ENCODE measurements around the gene SMIM5. TPM values are rescaled to one million over a fixed set of nuclear protein-coding genes. Genes with fewer than 3 reads are reported as not detected.

Gene SMIM5
- total RNA-seq, 1 donor from 2014 or later, result 14.0 TPM

DNA sequence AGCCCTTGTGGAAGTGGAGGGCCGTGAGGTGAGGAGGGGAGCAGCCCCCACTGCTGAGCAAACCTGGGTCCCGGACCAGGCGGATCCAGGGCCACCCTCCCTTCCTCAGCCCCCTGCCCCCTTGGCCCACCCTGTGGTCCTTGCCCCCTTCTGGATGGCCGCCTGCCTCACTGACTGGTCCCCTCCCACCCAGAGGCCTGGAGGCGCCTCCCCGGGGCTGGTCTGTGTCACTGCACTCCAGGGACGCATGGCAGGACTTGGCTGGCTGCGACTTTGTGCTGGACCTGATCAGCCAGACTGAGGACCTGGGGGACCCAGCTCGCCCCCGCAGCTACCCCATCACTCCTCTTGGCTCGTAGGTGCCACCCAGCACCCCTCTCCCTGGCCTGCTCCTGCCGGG lies 19.2 kb upstream of the SMIM5 start:
- intact Hi-C loops (cut with micrococcal nuclease), result no loop called here

DNA sequence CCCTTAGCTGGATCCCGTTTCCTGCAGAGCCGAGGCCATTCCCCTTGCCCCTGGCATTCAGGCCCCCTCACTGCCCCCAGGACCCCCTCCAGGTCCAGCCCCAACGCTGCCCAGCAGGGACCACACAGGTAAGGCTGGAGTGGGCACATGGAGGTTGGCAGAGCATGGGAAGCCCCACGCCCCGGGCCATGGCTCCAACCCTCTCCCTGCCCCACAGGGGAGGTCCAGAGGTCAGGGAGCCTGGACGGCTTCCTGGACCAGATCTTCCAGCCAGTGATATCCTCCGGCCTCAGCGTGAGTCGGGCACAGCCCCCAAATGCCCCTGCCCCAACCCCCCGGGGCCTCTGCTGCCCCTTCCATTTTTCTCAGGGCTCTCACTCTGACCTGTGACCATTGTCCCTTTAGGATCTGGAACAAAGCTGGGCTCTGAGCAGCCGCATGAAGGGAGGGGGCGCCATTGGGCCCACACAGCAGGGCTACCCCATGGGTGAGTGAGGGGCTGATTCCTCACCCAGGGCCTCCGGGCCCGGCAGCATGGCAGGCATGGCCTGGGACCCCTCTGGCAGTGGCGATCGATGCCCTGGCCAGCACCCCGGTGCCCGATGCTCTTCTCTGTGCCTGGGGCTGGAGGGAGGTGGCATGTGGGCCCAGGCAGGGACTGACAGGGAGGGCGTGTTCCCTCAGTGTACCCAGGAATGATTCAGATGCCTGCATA lies 18.5 kb upstream of the SMIM5 start:
- Histone ChIP-seq H3K27ac (replicated peaks) (no peak overlapping the region), H3K27me3 (ENCODE audit: low read depth) (no peaks in the 10 kb centered on the region), H3K4me3 (no peak overlapping the region), H3K4me1 (no peaks in the 10 kb centered on the region), H3K36me3 (peaks cover 74% of the 10 kb centered on the region), H3K9me3 (replicated peaks) (no peaks in the 10 kb centered on the region)
- DNase-seq, result no peak
- intact Hi-C loops (cut with micrococcal nuclease), result no loop called here
- TF ChIP-seq, protein P1, sequence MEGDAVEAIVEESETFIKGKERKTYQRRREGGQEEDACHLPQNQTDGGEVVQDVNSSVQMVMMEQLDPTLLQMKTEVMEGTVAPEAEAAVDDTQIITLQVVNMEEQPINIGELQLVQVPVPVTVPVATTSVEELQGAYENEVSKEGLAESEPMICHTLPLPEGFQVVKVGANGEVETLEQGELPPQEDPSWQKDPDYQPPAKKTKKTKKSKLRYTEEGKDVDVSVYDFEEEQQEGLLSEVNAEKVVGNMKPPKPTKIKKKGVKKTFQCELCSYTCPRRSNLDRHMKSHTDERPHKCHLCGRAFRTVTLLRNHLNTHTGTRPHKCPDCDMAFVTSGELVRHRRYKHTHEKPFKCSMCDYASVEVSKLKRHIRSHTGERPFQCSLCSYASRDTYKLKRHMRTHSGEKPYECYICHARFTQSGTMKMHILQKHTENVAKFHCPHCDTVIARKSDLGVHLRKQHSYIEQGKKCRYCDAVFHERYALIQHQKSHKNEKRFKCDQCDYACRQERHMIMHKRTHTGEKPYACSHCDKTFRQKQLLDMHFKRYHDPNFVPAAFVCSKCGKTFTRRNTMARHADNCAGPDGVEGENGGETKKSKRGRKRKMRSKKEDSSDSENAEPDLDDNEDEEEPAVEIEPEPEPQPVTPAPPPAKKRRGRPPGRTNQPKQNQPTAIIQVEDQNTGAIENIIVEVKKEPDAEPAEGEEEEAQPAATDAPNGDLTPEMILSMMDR (IDR thresholded peaks at IDR 0.05; ENCODE audit: borderline replicate concordance), result no peak

More for the DNA sequence above, 19.2 kb upstream of the SMIM5 start:
- no peaks in the 10 kb centered on the region for H3K4me1 ChIP-seq
- no peaks in the 10 kb centered on the region for H3K9me3 ChIP-seq (replicated peaks)
- no peaks in the 10 kb centered on the region for H3K27me3 ChIP-seq (ENCODE audit: low read depth)
- no peak overlapping the region for H3K27ac ChIP-seq (replicated peaks)
- no peak for DNase-seq
- peaks cover 68% of the 10 kb centered on the region for H3K36me3 ChIP-seq
- no peak overlapping the region for H3K4me3 ChIP-seq
- TF ChIP-seq, protein P1 (IDR thresholded peaks at IDR 0.05; ENCODE audit: borderline replicate concordance), result no peak

DNA sequence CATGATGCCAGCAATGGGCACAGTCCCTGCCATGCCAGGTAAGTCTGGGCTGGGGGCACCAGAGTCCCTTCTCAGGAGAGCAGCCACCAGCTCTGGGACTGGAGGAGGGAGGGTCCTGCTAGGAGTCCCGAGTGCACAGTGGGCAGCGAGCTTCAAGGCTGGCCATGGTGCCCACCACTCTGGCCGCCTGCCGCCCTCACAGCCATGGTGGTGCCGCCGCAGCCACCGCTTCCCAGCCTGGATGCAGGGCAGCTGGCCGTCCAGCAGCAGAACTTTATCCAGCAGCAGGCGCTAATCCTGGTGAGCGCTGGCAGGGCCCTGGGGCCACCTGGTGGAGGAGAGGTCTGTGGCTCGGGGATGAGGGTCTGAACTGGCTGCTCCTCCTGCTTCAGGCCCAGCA lies 17.9 kb upstream of the SMIM5 start:
- H3K36me3 ChIP-seq, result peaks cover 80% of the 10 kb centered on the region
- no peak for DNase-seq
- H3K9me3 ChIP-seq (replicated peaks), result no peaks in the 10 kb centered on the region

DNA sequence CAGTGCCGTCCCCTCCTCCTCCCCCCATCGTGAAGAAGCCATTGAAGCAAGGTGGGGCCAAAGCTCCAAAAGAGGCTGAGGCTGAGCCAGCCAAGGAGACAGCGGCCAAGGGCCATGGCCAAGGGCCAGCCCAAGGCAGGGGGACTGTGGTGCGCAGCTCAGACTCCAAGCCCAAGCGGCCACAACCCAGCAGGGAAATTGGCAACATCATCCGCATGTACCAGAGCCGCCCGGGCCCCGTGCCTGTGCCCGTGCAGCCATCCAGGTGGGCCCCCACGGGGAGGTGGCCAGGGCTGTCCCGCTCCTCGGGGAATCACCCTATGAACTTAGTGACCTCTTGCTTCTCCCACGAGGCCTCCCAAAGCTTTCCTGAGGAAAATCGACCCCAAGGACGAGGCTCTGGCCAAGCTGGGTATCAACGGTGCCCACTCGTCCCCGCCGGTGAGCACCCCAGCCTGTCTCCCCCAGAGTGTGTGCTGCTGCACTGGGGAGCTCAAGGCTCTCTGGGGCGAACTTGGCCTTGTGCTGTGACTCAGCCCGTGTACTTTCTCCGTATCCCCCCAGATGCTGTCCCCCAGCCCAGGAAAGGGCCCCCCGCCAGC lies 16.6 kb upstream of the SMIM5 start:
- no peaks in the 10 kb centered on the region for H3K4me1 ChIP-seq
- intact Hi-C loops (cut with micrococcal nuclease), result no loop called here
- H3K36me3 ChIP-seq, result peaks cover 87% of the 10 kb centered on the region
- no peak overlapping the region for H3K27ac ChIP-seq (replicated peaks)
- TF ChIP-seq, protein P1 (IDR thresholded peaks at IDR 0.05; ENCODE audit: borderline replicate concordance), result no peak
- no peak overlapping the region for H3K4me3 ChIP-seq
- no peaks in the 10 kb centered on the region for H3K27me3 ChIP-seq (ENCODE audit: low read depth)
- no peaks in the 10 kb centered on the region for H3K9me3 ChIP-seq (replicated peaks)
- DNase-seq, result no peak

More for the DNA sequence above, 17.9 kb upstream of the SMIM5 start:
- TF ChIP-seq, protein P1 (IDR thresholded peaks at IDR 0.05; ENCODE audit: borderline replicate concordance), result no peak
- H3K27me3 ChIP-seq (ENCODE audit: low read depth), result no peaks in the 10 kb centered on the region
- H3K4me3 ChIP-seq, result no peak overlapping the region
- no peak overlapping the region for H3K27ac ChIP-seq (replicated peaks)
- intact Hi-C loops (cut with micrococcal nuclease), result no loop called here
- H3K4me1 ChIP-seq, result no peaks in the 10 kb centered on the region

DNA sequence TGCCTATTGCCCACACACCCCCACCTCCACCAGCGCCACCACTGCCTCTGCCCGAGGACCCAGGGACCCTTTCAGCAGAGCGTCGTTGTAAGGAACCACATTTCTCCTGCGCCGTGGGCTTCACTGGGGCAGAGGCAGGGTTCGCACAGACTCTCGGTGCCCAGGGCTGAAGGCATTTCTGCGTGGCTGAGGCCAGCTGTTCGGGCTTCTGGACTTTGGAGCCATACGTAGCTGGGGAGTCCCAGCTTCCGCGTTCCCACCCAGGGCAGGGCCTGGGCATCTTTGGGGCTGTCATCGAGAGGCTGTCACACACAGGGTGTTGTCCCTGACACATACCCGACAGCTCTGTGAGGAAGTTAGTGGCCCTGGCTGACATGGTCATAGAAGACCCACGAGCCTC lies 16.0 kb upstream of the SMIM5 start:
- intact Hi-C loops (cut with micrococcal nuclease), result no loop called here
- H3K4me3 ChIP-seq, result no peak overlapping the region
- H3K27me3 ChIP-seq (ENCODE audit: low read depth), result no peaks in the 10 kb centered on the region
- H3K27ac ChIP-seq (replicated peaks), result no peak overlapping the region
- peaks cover 85% of the 10 kb centered on the region for H3K36me3 ChIP-seq
- TF ChIP-seq, protein P1 (IDR thresholded peaks at IDR 0.05; ENCODE audit: borderline replicate concordance), result no peak
- DNase-seq, result no peak
- H3K4me1 ChIP-seq, result no peaks in the 10 kb centered on the region
- H3K9me3 ChIP-seq (replicated peaks), result no peaks in the 10 kb centered on the region
